ENCODE results near the gene MAP3K12.

- no peak for TF ChIP-seq CTCF (IDR thresholded peaks at IDR 0.05)
- TF ChIP-seq EP300 (IDR thresholded peaks at IDR 0.05), result no peak
- TF ChIP-seq POLR2A (IDR thresholded peaks at IDR 0.05), result no peak
Observed at GRCh38 chr12:53492830-53493609, 6.2 kb downstream of the MAP3K12 start.

All from suprapubic skin (tissue), 3 donors.